GM19025 (cell line): ENCODE data around the gene FOXR1.
A peak's percentile ranks its signal among the peaks of the same experiment; 100 is the strongest.

Source experiments
- ATAC-seq: cut with Tn5 transposase; IDR thresholded peaks from one replicate; pipeline ENCODE4 v1.9.1; 2021; ENCODE audit warnings: mild to moderate bottlenecking, low read depth, moderate library complexity; ENCODE audit not compliant: unreplicated experiment

FOXR1 gene

GRCh38 chr11:119025099-119025473 lies 53.5 kb downstream of the FOXR1 start:
- no peak for ATAC-seq

- ATAC-seq: no peak
These were observed 54.0 kb downstream of the FOXR1 start for GRCh38 chr11:119025541-119025940.

GRCh38 chr11:119025978-119026766 lies 54.6 kb downstream of the FOXR1 start:
- no peak for ATAC-seq

- no peak for ATAC-seq
These were observed 55.4 kb downstream of the FOXR1 start for GRCh38 chr11:119026970-119027369.

GRCh38 chr11:119027561-119028345 lies 56.2 kb downstream of the FOXR1 start:
- ATAC-seq: no peak

- no peak for ATAC-seq
These were observed 56.9 kb downstream of the FOXR1 start for GRCh38 chr11:119028346-119029068.

- ATAC-seq: no peak
These were observed 57.4 kb downstream of the FOXR1 start for GRCh38 chr11:119029069-119029339.

GRCh38 chr11:119029340-119030028 lies 57.9 kb downstream of the FOXR1 start:
- no peak for ATAC-seq

GRCh38 chr11:119030029-119030328 lies 58.4 kb downstream of the FOXR1 start:
- no peak for ATAC-seq

- ATAC-seq: peak; percentile 84
These were observed 58.9 kb downstream of the FOXR1 start, which contains the start of gene SLC37A4 for GRCh38 chr11:119030329-119031047. Gene SLC37A4, minus strand, starts transcription at chr11:119030877.
